Measurements from ENCODE around the gene PLEKHA4.
"Not testable (repeated sequence)": the region's sequence is repeated elsewhere in the genome, so short reads cannot be mapped to it uniquely, and the experiment has no call there.

PLEKHA4 gene

DNA sequence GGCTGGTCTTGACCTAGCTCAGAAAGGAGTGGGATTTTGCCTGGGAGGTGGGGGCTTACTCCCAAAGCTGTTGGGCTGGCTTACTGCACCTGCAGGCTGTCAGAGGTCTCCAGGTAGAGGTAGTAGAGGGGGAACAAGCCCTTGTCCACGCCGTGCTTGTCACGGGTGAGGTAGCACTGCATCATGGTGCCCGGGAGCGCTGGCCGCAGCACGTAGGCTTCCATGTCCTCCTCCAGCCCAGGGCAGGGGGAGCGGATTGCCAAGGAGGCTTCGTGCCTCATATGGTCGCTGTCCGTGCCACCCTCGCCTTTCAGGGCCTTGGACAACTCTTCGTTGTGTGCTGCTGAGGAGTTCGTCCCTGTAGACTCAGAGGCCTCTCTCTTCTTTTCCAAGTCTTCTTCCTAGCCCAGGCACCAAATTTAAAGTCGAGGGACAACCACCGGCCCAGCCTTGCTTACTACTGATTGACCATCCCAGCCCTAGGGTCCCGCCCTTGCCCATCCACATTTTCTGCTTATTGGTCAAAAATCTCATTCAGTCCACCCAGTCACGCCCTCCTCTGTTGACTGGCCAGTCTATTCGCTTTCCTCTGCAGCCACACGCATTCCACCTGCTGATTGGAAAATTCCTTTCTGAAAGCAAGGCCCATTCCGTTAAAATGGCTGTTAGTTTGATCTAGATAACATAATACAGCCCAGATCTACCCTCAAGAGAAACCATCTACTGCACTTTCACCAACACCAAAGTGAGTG is 19.6 kb upstream of the PLEKHA4 start:
- FAIRE-seq (no peak), DNase-seq (ENCODE audit: low spot score) (no peak)

DNA sequence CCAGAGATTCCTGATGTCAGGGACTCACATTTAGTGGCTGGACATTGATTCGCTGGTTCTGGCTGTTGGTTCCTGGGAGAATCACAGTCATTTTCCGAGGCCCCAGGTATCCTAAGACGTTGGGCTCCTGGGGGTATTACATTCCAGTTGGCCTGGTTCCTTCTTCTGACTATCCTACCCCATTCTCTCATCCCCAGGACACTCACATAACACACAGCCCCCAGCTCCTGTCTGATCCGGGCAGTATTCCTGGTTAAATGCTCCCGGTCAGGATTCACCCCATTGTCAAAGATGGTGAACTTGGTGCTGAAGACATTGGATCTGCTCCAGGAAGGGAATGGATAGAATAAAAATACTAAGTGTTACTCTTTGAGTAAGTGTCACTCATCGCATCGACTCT is 15.3 kb upstream of the PLEKHA4 start:
- DNase-seq (ENCODE audit: low spot score) (no peak), FAIRE-seq (no peak)

DNA sequence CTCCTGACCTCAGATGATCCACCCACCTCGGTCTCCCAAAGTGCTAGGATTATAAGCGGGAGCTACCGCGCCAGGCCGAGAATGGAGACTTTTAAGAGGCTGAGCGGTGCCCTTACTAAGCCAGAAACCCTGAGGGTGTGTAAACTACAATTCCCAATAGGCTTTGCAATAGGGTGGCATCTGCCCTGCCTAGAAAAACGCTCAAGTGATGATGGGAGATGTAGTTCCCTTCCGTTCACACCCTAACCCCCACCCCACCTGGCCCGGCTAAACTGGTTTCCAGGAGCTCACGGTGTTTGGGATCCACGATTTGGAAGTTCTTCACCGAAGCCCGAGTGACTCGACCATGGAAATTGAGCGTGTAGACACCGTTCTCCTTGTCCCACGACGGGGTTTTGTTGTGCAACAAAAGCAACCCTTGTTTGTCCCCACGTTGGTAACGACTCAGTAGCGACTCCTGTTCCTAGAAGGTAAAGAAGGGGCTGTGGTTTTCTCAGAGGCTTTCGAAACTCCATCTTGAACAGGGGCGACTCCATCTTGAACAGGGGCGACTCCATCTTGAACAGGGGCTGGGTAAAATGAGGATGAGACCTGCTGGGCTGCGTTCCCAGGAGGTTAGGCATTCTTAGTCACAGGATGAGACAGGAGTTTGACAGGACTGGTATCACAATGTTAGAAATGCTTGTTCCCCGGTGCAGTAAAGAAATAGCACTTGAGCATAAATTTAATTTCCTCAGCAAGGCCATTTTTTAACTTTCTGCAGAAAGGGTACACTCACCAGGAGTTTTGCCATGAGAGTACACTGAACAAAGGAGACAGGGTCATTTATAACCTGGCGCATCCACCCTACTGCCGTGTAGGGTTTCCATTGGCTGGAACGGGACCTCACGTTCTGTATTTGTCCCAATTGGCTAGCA is 13.6 kb upstream of the PLEKHA4 start:
- no peak for DNase-seq (ENCODE audit: low spot score)
- no peak for FAIRE-seq

DNA sequence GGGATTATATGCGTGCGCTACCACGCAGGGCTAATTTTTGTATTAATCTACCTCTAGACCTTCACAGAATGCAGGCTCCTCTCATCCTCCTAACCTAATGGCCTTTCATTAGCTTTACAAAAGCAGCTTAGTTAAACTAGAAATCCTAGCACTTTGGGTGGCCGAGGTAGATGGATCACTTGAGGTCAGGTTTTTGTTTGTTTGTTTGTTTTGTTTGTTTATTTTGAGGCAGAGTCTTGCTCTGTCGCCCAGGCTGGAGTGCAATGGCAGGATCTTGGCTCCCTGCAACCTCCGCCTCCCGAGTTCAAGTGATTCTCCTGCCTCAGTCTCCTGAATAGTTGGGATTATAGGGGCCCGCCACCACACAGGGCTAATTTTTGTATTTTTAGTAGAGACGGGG is 11.3 kb upstream of the PLEKHA4 start:
- FAIRE-seq; DNase-seq (ENCODE audit: low spot score): not testable (repeated sequence)

DNA sequence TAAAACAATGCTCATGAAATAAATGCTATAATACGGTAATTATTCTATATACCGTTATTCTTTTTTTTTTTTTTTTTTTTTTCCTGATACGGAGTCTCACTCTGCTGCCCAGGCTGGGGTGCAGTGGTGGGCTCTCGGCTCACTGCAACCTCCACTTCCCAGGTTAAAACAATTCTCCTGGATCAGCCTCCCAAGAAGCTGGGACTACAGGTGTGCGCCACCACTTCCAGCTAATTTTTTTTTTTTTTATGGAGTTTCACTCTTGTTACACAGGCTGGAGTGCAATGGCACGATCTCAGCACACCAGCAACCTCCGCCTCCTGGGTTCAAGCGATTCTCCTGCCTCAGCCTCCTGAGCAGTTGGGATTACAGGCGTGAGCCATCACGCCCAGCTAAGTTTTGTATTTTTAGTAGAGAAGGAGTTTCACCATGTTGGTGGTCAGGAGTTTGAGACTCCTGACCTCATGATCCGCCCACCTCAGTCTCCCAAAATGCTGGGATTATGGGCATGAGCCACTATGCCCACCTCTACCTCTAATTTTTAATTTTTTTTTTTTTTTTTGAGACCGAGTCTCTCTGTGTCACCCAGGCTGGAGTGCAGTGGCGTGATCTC is 10.7 kb upstream of the PLEKHA4 start:
- no peak for FAIRE-seq
- no peak for DNase-seq (ENCODE audit: low spot score)

DNA sequence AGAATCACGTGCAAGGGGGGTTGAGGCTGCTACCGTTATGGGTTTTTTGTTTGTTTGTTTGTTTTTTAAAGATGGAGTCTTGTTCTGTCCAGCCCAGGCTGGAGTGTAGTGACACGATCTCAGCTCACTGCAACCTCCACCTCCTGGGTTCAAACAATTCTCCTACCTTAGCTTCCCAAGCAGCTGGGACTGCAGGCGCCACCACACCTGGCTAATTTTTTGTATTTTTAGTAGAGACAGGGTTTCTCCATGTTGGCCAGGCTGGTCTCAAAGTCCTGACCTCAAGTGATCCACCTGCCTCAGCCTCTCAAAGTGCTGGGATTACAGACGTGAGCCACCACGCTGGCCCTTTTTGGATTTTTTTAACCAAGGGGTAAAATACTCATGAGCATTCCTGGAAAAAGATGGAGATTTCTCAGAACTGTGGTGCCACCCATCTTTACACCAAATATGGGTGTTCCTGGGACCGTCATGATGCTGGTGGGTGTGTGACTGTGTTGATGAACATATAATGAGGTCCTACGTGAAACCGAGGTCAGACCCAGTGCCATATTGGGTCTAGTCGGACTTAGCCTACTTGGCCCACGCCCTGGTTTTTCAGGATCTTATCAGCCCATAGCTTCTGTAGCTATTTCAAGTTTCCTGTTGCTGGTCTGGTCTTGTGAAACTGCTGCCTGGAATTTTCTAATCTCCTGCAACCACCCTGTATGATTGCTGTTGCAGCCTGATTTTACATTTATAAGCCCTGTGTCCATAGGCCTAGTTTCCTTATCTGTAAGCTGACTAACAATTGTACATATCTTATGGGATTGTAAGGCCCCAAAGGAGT is 10.0 kb upstream of the PLEKHA4 start:
- FAIRE-seq (no peak), DNase-seq (ENCODE audit: low spot score) (no peak)

DNA sequence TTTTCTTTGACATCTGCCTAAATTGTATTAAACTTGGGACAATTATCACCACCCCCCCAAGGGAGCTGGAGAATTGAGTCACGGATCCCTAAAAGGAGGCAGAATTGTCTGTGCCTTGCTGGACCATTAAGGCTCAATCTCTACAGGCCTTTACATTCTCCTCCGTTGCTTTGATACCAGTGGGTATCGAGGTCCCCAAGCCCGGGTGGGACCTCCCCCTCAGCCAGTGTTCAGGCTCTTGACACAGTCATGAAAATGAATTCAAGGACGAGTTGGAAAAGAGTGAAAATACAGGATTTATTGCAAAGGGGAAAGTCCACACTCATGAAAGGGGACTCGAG is 9.4 kb upstream of the PLEKHA4 start:
- FAIRE-seq, result no peak
- no peak for DNase-seq (ENCODE audit: low spot score)

DNA sequence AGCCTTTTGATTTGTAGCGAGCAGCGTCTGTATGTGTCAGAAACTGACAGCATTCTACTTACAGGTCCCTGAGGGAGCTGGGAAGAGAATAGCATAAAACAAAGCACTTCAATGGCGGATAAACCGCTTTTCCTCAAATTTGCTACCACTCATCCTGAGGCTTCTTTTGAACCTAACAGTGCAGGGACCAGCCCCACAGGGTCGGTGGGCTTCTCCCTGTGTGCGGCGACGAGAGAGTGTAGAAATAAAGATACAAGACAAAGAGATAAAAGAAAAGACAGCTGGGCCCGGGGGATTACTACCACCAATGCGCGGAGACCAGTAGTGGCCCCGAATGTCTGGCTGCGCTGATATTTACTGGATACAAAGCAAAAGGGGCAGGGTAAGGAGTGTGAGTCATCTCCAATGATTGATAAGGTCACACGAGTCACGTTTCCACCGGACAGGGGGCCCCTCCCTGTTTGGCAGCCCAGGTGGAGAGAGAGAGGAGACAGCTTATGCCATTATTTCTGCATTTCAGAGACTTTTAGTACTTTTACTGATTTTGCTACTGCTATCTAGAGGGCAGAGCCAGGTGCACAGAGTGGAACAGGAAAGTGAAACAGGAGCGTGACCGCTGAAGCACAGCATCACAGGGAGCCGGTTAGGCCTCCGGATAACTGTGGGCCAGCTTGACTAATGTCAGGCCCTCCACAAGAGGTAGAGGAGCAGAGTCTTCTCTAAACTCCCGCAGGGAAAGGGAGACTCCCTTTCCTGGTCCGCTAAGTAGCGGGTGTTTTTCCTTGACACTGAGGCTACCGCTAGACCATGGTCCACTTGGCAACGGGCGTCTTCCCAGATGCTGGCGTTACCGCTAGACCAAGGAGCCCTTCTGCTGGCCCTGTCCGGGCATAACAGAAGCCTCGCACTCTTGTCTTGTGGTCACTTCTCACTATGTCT is 7.9 kb upstream of the PLEKHA4 start:
- not testable (repeated sequence) for DNase-seq (ENCODE audit: low spot score); FAIRE-seq

DNA sequence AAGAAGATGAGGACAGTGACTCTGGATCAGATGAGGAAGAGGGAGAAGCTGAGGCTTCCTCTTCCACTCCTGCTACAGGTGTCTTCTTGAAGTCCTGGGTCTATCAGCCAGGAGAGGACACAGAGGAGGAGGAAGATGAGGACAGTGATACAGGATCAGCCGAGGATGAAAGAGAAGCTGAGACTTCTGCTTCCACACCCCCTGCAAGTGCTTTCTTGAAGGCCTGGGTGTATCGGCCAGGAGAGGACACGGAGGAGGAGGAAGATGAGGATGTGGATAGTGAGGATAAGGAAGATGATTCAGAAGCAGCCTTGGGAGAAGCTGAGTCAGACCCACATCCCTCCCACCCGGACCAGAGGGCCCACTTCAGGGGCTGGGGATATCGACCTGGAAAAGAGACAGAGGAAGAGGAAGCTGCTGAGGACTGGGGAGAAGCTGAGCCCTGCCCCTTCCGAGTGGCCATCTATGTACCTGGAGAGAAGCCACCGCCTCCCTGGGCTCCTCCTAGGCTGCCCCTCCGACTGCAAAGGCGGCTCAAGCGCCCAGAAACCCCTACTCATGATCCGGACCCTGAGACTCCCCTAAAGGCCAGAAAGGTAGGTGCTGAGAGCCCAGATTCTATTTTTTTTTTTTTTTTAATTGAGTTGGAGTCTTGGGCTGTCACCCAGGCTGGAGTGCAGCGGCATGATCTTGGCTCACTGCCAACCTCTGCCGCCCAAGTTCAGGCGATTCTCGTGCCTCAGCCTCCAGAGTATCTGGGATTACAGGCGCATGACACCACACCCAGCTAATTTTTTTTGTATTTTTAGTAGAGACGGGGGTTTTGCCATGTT is 6.1 kb upstream of the PLEKHA4 start:
- DNase-seq (ENCODE audit: low spot score), result peak; percentile 27

DNA sequence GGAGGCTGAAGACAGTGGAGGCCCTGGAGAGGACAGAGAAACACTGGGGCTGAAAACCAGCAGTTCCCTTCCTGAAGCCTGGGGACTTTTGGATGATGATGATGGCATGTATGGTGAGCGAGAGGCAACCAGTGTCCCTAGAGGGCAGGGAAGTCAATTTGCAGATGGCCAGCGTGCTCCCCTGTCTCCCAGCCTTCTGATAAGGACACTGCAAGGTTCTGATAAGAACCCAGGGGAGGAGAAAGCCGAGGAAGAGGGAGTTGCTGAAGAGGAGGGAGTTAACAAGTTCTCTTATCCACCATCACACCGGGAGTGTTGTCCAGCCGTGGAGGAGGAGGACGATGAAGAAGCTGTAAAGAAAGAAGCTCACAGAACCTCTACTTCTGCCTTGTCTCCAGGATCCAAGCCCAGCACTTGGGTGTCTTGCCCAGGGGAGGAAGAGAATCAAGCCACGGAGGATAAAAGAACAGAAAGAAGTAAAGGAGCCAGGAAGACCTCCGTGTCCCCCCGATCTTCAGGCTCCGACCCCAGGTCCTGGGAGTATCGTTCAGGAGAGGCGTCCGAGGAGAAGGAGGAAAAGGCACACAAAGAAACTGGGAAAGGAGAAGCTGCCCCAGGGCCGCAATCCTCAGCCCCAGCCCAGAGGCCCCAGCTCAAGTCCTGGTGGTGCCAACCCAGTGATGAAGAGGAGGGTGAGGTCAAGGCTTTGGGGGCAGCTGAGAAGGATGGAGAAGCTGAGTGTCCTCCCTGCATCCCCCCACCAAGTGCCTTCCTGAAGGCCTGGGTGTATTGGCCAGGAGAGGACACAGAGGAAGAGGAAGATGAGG is 5.3 kb upstream of the PLEKHA4 start:
- DNase-seq (ENCODE audit: low spot score) (no peak), FAIRE-seq (no peak)

More for the DNA sequence above, 6.1 kb upstream of the PLEKHA4 start:
- no peak for FAIRE-seq

DNA sequence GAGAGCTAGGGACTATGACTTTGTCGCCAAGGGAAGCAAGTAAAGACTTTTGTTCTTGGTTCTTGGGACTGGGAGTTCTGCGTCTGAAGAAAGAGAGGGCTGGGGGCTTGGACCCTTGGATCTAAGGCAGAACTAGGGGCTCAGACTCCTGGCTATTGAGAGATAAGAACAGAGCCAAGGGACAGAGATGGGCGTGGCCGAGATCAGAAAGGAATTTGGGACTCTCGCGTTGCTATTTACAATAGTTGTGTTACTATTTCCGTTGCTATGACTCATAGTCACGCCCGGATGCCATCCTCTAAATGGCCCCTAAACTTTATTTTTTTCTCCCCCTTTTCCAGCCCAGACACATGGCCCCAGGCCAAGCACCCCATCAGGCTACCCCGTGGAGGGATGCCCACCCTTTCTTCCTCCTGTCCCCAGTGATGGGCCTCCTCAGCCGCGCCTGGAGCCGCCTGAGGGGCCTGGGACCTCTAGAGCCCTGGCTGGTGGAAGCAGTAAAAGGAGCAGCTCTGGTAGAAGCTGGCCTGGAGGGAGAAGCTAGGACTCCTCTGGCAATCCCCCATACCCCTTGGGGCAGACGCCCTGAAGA is 4.6 kb upstream of the PLEKHA4 start:
- DNase-seq (ENCODE audit: low spot score) (peak; percentile 90), FAIRE-seq (no peak)

DNA sequence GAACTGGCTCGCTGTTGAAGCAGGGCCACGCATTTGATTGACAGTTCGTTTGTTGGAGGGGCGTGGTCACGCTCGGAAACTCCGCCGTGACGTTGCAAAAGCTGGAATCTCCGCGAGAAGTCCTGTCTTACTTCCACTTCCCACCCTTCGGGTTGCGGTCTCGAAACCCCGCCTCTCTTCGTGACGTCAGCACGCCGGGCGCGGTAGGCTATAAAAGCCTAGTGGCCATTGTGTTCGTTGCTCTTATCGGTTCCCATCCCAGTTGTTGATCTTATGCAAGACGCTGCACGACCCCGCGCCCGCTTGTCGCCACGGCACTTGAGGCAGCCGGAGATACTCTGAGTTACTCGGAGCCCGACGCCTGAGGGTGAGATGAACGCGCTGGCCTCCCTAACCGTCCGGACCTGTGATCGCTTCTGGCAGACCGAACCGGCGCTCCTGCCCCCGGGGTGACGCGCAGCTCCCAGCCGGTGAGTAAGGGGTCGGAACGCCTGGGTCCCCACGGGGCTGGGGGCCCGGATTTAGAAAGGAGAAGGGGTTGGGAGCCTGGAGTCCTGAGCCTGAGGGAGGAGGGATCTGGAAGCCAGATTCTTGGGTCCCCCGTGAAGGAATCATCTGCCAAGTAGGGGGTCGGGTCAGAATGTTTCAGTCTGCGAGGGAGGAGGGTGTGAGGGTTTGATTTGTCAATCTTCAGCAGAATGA is 3.9 kb upstream of the PLEKHA4 start, which contains the start of gene PPP1R15A:
PPP1R15A (plus strand) TSS at position 240 of the 702 bp plus-strand sequence. CDS start 813 bp downstream, outside the sequence.
- DNase-seq (ENCODE audit: low spot score), result peak; percentile 98
- no peak for FAIRE-seq

DNA sequence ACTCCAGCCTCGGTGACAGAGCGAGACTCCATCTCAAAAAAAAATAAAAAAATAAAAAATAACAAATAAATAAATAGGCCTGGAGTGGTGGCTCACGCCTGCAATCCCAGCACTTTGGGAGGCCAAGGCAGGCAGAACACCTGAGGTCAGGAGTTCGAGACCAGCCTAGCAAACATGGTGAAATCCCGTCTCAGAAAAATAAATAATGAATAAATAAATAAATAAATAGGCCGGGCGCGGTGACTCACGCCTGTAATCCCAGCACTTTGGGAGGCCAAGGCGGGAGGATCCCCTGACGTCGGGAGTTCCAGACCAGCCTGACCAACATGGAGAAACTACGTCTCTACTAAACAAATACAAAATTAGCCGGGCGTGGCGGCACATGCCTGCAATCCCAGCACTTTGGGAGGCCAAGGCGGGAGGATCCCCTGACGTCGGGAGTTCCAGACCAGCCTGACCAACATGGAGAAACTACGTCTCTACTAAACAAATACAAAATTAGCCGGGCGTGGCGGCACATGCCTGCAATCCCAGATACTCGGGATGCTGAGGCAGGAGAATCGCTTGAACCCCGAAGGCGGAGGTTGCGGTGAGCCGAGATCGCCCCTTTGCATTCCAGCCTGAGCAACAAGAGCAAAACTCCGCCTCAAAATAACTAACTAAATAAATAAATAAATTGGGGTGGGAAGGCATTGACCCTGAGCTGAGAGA is 3.2 kb upstream of the PLEKHA4 start:
- DNase-seq (ENCODE audit: low spot score); FAIRE-seq: not testable (repeated sequence)

DNA sequence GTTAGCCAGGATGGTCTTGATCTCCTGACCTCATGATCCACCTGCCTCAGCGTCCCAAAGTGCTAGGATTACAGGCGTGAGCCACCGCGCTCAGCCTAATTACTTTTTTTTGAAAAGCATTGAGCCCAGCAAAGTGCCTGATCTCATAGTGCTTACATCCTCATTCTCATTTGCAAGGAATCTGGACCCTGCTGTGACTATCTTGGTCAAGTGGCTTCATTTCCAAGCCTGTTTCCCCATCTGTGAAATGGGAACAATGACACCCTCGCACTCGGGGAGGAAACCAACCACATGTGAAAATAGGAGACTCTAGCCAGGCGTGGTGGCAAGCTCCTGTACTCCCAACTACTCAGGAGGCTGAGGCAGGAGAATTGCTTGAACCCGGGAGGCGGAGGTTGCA is 1.6 kb upstream of the PLEKHA4 start:
- FAIRE-seq (no peak), DNase-seq (ENCODE audit: low spot score) (no peak)

DNA sequence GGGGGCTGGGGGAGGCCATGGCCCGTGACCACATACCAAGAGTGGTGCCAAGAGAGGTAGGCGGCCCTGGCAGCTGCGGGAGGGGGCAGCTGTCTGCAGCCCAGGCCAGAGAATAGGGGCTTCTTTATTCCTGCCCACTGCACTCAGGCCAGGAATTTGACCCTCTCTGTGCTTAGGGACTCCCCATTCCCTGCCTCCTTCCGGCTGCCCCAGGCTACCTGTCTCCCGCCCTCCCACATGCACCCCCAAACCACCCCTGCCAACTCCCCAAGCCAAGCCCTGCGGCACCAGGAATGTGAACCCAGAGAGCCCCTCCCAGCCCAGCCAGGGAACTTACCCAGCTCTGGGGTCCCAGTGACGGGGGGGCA is 687 bp downstream of the PLEKHA4 start:
- FAIRE-seq (no peak), DNase-seq (ENCODE audit: low spot score) (peak; percentile 12)

DNA sequence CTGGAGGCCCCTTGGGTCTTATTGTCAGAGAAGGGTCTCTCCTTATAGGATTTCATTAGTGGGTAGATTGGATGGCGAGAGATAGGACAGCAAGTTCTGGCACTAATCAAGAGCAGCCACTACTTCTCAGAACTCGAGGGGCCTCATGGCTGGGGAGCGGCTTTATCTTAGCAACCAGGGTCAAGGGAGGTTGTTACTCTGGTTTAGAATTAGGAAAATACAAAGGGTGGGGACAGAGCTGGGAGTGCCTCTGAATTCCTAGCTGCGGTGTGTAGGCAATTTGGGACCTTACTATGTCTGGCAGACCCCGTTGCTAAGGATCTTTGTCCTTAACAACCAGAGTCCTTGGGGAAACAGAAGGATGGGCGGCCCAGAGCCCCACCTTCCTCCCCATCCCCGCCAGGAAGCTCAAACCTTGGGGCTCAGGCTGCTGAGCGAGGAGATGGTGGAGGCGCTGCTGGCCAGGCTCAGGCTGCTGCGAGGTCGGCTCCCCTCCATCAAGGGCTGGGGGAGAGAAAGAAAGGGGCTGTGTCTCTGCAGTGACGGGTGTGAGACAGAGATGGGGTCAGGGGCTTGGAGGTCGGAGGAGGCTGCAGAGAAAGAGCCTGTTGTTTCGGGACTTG is 1.2 kb downstream of the PLEKHA4 start:
- FAIRE-seq, result no peak
- DNase-seq (ENCODE audit: low spot score), result no peak

Measured in urothelium cell line (cell line).